ENCODE results near the gene SYNPO2.
"Not testable (repeated sequence)": the region's sequence is repeated elsewhere in the genome, so short reads cannot be mapped to it uniquely, and the experiment has no call there.

The SYNPO2 gene

GRCh38 chr4:119000400-119000799 lies 111.7 kb downstream of the SYNPO2 start:
- no peak for DNase-seq (ENCODE audit: low spot score)

- no peak for DNase-seq (ENCODE audit: low spot score)
These were observed 113.8 kb downstream of the SYNPO2 start for GRCh38 chr4:119002476-119002875.

- not testable (repeated sequence) for DNase-seq (ENCODE audit: low spot score)
These were observed 114.3 kb downstream of the SYNPO2 start for GRCh38 chr4:119003001-119003400.

- no peak for DNase-seq (ENCODE audit: low spot score)
These were observed 117.3 kb downstream of the SYNPO2 start for GRCh38 chr4:119005928-119006460.

GRCh38 chr4:119008761-119009160 lies 120.1 kb downstream of the SYNPO2 start:
- no peak for DNase-seq (ENCODE audit: low spot score)

- not testable (repeated sequence) for DNase-seq (ENCODE audit: low spot score)
These were observed 121.6 kb downstream of the SYNPO2 start for GRCh38 chr4:119010221-119010620.

GRCh38 chr4:119010909-119011606 lies 122.4 kb downstream of the SYNPO2 start:
- DNase-seq (ENCODE audit: low spot score): no peak

- DNase-seq (ENCODE audit: low spot score): no peak
These were observed 122.9 kb downstream of the SYNPO2 start for GRCh38 chr4:119011607-119011988.

- no peak for DNase-seq (ENCODE audit: low spot score)
These were observed 126.0 kb downstream of the SYNPO2 start for GRCh38 chr4:119014658-119015057.

- DNase-seq (ENCODE audit: low spot score): no peak
These were observed 128.0 kb downstream of the SYNPO2 start for GRCh38 chr4:119016636-119017035.

- no peak for DNase-seq (ENCODE audit: low spot score)
These were observed 129.0 kb downstream of the SYNPO2 start for GRCh38 chr4:119017636-119018035.

- no peak for DNase-seq (ENCODE audit: low spot score)
These were observed 131.5 kb downstream of the SYNPO2 start for GRCh38 chr4:119020158-119020557.

GRCh38 chr4:119022520-119022919 lies 133.9 kb downstream of the SYNPO2 start:
- not testable (repeated sequence) for DNase-seq (ENCODE audit: low spot score)

- no peak for DNase-seq (ENCODE audit: low spot score)
These were observed 135.4 kb downstream of the SYNPO2 start for GRCh38 chr4:119024102-119024501.

GRCh38 chr4:119025420-119025819 lies 136.8 kb downstream of the SYNPO2 start:
- DNase-seq (ENCODE audit: low spot score): no peak

GRCh38 chr4:119025916-119026661 lies 137.4 kb downstream of the SYNPO2 start:
- DNase-seq (ENCODE audit: low spot score): no peak

GRCh38 chr4:119026662-119027444 lies 138.2 kb downstream of the SYNPO2 start:
- DNase-seq (ENCODE audit: low spot score): no peak

GRCh38 chr4:119027811-119028210 lies 139.2 kb downstream of the SYNPO2 start:
- no peak for DNase-seq (ENCODE audit: low spot score)

GRCh38 chr4:119028296-119028695 lies 139.6 kb downstream of the SYNPO2 start:
- no peak for DNase-seq (ENCODE audit: low spot score)

GRCh38 chr4:119029847-119030535 lies 141.3 kb downstream of the SYNPO2 start:
- DNase-seq (ENCODE audit: low spot score): no peak

- DNase-seq (ENCODE audit: low spot score): no peak
These were observed 141.9 kb downstream of the SYNPO2 start for GRCh38 chr4:119030536-119030890.

- DNase-seq (ENCODE audit: low spot score): no peak
These were observed 142.6 kb downstream of the SYNPO2 start for GRCh38 chr4:119031218-119031617.
